ENCODE measurements around the gene IL1RAPL2.
"Not testable (repeated sequence)": the region's sequence is repeated elsewhere in the genome, so short reads cannot be mapped to it uniquely, and the experiment has no call there.

The IL1RAPL2 gene

GRCh38 chrX:104863466-104863865 is 297.5 kb downstream of the IL1RAPL2 start:
- DNase-seq: no peak

DNA sequence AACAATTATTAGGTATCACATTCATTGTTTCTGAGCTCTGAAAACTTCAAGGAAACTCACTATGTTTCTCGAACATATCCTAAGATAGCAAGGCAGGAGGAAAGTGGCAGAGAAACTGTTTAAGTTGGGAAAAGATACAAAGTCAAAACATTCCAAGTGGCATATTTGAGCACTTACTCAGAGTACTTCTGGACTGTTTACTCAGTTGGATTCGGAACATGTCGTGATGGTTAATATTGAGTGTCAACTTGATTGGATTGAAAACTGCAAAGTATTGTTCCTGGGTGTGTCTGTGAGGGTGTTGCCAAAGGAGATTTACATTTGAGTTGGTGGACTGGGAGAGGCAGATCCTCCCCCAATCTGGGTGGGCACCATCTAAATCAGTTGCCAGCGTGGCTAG is 298.3 kb downstream of the IL1RAPL2 start:
- no peak for DNase-seq

DNA sequence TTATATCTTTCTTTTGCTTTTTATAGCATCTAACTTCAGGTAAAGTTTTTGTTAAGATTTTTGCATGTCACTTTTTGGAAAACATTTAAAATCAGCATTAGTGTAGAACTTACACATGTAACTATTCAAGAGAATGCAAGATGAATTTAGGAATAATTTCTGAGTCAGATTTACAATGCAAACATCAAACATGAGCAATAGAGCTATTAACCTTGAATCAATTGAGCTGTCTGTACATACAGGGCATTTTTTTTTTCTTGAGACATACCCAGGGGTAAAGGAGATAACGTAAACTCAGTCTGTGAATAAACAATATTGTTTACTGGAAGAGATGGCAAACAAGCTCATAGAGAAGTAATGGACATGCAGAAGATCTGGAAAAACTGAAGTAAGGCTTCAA is 311.5 kb downstream of the IL1RAPL2 start:
- no peak for DNase-seq

DNA sequence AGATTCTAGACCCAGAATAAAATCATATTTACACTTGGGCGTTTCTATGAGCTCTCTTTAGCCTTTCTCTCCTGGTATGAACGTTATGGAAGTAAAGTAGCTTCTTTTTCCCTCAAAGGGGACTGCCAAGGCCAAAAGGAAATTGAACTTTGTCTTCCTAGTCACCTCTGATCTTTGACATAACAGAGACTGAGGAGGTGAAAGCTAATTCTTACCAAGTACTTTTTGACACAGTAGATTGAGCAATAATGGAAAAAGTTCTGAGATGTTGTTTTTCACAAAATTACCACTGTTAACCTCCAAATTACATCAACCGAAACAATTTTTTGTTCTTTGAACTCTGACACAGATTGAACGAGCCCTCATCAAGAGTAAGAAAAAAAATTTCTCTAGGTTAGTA is 336.1 kb downstream of the IL1RAPL2 start:
- no peak for DNase-seq

- DNase-seq: not testable (repeated sequence)
These were observed 343.7 kb downstream of the IL1RAPL2 start for GRCh38 chrX:104909694-104910093.

GRCh38 chrX:104913348-104913747 is 347.3 kb downstream of the IL1RAPL2 start:
- DNase-seq: no peak

- not testable (repeated sequence) for DNase-seq
These were observed 348.7 kb downstream of the IL1RAPL2 start for GRCh38 chrX:104914686-104915085.

DNA sequence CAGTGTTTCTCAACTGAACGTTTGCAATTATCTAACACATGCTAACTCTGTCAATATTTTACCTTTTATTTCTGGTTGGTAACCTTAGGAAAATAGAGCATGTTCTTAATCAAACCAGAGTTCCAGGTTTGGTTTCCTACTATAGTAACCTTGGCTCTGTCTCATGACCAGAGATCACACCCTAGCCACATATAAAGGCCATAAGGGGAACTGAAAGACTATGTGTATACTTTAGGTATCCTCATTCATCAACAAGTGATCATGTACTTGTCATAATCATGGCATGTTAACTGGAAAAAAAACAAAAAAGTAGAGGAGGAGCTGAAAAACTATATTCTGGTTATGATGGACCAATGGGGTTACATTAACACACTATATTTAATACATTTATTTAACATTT is 352.1 kb downstream of the IL1RAPL2 start:
- no peak for DNase-seq

DNA sequence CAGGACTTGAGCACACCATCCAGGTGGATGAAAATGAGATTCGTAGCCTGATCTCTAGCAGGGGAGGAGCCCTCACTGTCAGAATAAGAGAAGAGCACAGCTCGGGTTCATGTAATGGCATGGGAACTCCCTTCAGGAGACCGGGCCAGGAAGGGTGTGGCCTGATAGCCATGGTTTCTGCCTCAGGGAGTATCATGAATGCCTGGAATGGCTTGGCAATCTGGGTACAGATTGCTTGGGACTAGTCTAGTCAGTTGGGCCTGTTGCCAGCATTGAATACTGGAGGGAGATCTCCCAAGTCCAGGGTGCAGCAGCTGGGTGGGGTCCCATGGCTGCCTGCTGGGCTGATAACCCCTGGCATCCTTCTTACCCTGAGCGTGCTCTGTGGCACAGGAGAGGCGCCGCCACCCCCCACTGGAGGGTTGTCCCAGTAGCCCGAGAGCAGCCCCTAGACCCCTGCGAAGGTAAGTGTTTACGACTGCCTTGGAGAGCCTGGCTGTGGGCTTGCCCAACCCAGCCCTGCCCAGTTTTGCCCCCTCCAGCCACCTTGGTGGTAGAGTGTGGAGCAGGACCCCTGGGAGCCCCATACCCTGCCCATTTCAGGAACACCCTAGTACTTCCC is 355.7 kb downstream of the IL1RAPL2 start:
- DNase-seq: no peak

DNA sequence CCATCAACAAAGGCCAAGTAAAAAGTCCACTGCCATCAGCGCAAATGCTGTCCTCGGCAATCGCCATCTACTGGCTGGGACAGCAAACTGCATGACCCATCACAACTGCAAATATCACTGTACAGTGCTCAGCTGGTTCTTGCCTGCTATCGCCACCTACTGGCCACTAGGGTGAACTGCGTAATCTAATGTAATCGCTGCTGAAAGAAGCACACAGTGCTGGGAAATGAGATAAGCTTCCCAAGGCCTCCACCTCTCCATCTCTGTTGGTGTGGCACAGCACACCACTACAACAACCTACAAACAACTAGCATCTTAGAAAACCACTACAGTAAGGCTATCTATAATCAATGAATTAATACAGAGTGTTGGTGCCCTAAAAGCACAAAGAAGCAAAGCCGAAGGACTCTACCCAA is 356.2 kb downstream of the IL1RAPL2 start:
- DNase-seq: peak; percentile 47 to 70

DNA sequence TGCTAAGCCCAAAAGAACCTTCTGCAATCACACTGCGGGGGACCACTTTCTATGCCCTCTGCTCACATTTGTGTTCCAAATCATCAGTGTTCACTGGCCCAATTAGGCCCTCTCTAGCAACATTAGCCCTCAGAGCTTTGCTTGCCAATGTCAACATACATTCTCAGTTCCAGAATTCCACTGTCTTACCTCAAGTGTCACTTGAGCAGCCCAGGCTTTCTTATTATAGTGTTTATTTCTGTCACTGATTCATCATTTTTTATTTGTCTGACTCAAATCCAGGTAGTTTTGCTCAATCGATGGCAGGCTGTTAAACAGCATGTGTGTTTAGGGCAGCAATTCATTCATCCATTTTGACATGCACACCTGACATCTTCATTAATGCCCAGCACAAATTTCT is 363.3 kb downstream of the IL1RAPL2 start:
- no peak for DNase-seq

DNA sequence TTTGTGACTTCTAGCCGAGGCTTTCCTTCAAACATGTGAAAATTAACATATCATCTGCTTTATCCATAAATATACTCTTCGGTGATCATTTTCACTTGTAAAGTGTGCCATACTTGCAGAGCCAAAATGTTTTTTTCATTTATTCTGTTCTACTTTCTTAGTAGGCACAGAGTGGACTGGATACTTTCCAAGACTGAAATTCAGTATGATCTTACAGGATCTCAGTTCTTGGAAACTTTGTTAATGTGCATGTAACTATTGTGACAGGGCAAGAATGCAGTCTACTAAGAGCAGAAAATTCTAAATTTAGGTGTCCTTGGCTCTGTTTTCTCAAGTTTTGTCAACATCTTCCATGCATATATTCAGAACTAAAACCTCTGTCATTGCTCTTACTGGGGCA is 369.6 kb downstream of the IL1RAPL2 start:
- no peak for DNase-seq

GRCh38 chrX:104953251-104953650 is 387.3 kb downstream of the IL1RAPL2 start:
- no peak for DNase-seq

GRCh38 chrX:104961926-104962325 is 395.9 kb downstream of the IL1RAPL2 start:
- no peak for DNase-seq

DNA sequence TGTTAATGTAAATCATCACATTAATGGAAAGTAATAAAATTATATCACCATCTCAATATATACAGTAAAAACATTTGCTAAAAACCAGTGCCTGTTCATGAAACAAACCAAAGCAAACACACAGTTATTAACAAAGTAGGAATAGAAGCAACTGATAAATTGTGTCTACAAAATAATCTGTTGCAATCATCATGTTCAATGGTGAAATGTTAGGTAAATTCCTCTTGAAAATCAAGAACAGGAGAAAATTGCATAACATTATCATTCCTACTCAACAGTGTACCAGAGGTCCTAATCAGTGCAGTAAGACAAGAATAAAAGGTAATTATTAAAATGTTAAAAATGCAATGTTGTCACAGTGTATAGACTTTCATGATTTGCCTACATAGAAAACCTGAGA is 402.2 kb downstream of the IL1RAPL2 start:
- DNase-seq: no peak

DNA sequence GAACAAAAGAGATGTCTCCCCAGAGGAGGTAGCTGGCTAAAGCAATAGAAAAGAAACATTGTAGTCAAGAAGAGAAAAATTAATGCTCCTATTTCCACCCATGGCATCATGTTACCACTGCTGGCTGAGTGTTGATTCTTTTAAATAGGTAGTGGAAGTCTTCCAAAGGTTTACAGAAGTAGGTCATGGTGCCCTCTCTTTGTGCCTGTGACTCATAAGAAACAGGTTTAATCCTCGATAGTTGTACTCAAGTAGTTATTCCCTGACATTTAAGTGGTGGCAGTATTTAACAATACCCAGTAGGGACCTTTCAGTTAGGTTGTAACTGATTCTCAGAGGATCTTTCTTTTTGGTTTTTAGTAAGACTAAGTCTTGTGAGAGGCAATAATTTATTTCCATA is 406.7 kb downstream of the IL1RAPL2 start:
- DNase-seq: no peak

GRCh38 chrX:104987063-104987462 is 421.1 kb downstream of the IL1RAPL2 start:
- no peak for DNase-seq

- DNase-seq: no peak
These were observed 422.0 kb downstream of the IL1RAPL2 start for GRCh38 chrX:104988038-104988437.

DNA sequence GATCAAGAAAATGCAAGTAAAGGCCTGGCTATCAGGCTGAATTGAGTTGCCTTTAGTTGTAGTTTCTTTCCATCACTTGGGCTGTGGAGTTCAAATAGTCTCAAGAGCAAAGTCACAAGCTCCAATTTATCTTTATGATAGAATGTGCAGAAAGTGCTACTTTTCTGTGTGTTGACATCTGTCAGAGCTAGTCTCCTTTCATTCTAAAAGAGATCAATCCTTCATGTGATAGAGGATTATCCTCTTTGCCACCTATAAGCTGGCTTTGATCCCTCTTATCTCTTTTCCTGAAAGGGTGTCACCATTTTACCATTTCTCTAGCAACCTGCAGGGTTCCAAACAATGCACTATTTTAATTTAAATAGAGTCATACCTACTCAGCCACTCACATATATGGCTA is 429.5 kb downstream of the IL1RAPL2 start:
- DNase-seq: no peak

- DNase-seq: no peak
These were observed 440.1 kb downstream of the IL1RAPL2 start for GRCh38 chrX:105006103-105006502.

GRCh38 chrX:105006996-105007395 is 441.0 kb downstream of the IL1RAPL2 start:
- no peak for DNase-seq

DNA sequence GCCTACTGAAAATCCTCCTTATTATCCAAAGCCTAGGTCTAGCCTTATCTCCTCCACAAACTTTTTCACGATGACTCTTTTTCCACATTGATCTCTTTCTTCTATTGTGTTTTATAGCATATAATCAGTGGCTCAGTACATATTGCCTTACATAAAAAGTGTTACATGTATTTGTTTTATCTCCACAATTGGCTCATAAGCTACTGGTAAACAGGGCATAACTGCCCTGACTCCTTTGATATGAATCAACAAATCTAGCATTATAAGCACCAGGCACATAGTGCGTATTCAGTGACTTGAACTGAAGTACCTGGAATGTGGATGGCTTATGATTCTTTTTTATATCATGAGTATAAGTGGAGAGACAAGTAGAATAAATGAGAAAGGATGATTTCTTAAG is 447.7 kb downstream of the IL1RAPL2 start:
- DNase-seq: no peak

DNA sequence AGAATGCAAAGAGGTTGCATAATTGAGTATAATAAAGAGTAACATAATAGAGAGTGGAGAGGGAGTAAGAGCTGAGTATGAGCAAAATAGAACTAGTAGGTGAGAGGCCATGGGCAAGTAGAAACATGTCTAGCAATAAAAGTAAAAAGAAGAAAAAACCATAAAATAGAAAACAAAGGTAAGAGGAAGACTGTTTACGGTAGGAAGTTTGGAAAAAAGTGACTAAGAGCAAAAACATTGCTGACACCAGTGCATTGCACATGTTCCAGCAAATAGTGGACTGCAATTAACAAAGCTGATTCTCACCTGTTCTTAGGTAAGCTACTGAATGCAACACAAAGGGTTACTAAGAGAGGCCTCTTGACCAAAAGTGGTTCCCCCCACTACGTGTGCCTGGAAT is 451.6 kb downstream of the IL1RAPL2 start:
- DNase-seq: no peak

- no peak for DNase-seq
These were observed 452.9 kb downstream of the IL1RAPL2 start for GRCh38 chrX:105018865-105019264.

DNA sequence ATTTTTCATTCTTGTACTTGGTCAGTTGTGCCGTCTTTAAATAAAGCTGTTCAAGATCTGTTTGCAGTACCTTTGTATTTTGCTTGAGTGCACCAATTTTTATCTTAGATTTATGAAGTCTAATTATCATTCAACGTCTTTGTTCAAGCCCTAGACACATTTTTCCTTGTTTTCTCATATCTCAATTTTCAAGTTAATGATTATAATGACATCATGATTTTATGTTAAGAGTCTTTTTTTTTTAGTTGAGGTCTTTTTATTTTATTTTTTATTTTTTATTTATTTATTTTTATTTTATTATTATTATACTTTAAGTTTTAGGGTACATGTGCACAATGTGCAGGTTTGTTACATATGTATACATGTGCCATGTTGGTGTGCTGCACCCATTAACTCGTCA is 463.0 kb downstream of the IL1RAPL2 start:
- DNase-seq: not testable (repeated sequence)

Measured in inflammatory macrophage treated with lipopolysaccharide for 1 hour (primary cell).